Hematopoietic multipotent progenitor cell treated with erythropoietin and hydrocortisone succinate and interleukin-3 and kit ligand, for 15 days (in vitro differentiated cells): Measurements from ENCODE around the gene NCSTN.
"Not testable (repeated sequence)": the region's sequence is repeated elsewhere in the genome, so short reads cannot be mapped to it uniquely, and the experiment has no call there.

Experiments
- DNase-seq: peaks from one replicate; pipeline ENCODE4 v3.0.0-alpha.2; 2015; ENCODE audit warnings: low spot score

The NCSTN gene

GRCh38 chr1:160371756-160372155, 28.6 kb downstream of the NCSTN start:
- DNase-seq = no peak

GRCh38 chr1:160373696-160374095, 30.5 kb downstream of the NCSTN start:
- DNase-seq = no peak

GRCh38 chr1:160374306-160375110, 31.3 kb downstream of the NCSTN start:
- no peak for DNase-seq

DNA sequence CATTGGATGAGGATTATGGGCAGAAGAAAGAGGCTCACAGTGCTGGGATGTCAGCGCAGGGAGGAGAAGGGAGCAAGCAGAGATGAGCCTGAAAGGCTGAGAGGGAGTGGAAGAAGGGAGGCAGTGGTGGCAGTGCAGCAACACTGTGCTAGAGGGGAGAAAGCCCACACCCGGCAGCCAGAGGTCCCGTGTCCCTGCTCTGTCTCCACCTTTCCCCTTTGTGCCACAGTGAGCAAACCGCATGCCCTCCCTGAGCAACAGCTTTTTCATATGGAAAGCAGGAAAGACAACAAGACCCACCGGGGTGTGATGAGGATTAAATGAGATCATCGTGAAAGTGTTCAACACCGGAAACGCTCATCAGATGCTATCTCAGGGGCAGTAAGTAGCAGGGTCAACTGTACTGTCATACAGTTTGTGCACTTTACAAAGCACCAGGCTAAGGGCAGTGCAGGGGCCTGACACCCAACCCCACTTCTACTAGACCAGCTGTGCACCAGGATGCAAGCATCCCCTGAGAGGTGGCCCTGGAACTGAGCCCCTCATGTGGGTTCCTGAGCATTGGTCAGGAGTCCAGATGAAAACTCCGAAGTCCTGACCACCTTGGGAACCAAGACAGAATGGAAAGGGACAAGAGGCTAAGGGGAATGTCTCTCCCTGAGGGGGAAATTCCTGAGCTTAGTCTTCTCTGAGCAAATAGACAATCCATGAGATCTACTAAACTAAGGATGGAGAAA, 32.8 kb downstream of the NCSTN start:
- no peak for DNase-seq

- peak; percentile 62 for DNase-seq
Measured at GRCh38 chr1:160376525-160377131, 33.4 kb downstream of the NCSTN start.

DNA sequence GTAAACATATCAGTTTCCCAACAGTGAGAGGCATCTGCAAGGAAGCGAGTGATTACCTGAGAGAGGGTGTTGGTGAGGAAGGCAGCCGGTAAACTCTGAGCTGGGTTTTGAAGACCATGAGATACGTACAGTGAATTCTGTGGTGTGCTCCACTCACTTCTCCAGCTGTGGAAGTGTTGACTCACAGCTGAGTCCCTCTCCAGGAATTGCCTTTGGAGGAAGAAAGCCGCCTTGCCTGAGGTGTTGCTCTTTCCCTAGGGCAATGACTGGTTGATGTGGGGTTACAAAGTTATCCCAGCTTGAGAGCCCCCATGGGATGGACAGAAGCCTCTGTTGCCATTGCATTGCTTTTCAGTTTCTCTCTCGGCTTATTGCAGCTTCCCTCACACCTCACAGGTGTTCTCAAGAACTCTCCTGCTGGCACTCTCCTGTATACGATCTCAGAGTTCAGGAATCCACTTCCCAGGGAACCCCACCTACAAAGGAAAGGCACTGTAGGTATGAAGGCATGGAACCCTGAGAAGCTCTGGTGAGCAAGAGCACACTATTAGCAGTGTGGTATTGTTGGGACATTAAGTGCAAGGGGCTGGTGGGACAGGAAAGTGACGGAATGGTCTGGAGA, 34.5 kb downstream of the NCSTN start:
- no peak for DNase-seq

GRCh38 chr1:160384812-160385211, 41.6 kb downstream of the NCSTN start:
- not testable (repeated sequence) for DNase-seq

GRCh38 chr1:160388406-160388805, 45.2 kb downstream of the NCSTN start:
- not testable (repeated sequence) for DNase-seq

DNA sequence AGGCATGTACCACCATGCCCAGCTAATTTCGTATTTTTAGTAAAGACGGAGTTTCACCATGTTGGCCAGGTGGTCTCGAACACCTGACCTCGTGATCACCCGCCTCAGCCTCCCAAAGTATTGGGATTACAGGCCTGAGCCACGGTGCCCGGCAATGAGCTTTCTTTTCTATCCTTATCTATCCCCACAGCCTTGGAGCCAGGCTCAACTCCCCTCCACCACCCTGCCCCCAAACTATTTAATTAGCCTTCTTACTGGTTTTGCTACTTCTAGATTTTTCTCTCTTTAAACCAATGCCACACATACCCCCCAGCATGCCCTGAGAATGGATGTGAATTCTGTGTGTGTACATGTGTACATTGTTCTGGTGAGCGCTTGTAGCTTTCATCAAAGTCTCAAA, 51.5 kb downstream of the NCSTN start:
- DNase-seq = no peak

DNA sequence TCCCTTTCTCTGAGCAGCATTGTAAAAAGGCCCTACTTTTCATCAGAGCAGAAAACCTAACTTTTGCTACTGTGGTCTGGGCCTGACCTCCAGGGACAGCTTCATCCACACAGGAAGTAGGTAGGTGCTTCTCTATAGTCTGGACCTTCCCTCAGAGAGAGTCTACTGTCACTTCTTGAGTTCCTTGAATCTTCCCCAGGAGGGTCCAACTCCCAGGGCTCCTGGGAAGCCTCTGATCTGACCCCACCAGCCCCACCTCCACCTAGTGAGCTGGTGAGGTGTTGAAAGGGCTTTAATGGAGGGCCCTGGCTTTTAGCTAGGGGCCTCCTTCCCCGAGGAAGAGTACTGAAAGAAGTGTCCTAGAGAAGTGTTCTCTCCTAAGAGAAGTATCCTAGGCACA, 54.5 kb downstream of the NCSTN start:
- DNase-seq = no peak

DNA sequence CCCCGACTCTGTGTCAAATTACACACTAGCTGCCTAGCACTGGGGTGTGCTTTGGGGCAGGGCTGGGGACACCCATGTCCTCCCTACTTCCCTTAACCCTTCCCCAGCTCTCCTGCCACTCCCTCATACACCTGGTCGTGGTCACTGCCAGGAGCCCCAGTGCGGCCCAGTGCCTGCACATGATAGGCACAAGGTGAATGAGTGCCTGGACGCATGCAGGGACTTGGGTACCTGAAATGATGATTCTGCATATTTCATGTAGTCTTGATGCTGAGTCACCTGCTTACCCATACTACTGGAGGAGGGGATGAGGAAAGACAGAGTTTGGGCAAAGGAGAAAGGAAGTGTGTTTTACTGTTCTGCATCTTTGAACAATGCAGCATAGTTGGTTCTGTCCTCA, 55.6 kb downstream of the NCSTN start:
- no peak for DNase-seq

GRCh38 chr1:160399544-160400222, 56.5 kb downstream of the NCSTN start:
- DNase-seq = no peak

DNA sequence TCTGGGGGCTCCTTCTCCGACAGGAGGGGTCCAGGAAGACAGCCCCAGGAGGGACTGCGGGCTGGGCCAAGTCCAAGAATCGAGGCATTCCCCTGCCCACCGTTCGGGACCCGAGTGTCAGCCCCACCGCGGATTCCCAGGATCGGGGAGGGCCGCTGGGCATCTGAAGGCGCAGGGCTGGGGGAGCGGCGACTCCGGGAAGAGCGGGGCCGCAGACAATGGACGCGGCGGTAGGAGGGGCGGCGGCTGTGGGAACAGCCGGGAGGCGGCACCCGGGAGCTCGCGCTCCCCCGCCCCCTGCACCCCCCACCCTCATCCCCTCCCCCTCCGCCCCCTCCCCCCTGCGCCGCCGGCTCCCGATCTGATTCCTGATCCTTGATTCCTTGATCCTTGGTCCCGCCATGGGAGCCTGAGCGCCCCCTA, 57.1 kb downstream of the NCSTN start, which contains the start of gene VANGL2:
TSS of gene VANGL2 (plus strand) at position 342 of the 423 bp plus-strand sequence. CDS start 15,274 bp downstream, outside the sequence.
- no peak for DNase-seq

GRCh38 chr1:160400646-160401486, 57.7 kb downstream of the NCSTN start:
- no peak for DNase-seq

DNA sequence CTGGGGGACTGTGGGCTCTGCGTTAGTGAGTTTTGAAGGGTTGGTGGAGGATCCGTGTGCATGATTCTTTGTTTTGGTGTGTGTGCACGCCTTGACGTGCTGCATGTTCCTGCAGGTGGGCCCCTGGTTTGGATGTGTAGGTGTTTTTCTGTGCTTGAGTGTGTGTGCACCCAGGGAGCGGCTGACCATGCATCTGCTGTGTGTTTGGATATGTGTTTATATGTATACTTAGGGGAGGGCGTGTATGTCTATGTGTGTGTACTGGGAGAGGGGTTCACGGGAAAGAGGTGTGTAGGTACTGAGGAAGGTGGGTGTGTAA, 58.3 kb downstream of the NCSTN start:
- DNase-seq = no peak

DNA sequence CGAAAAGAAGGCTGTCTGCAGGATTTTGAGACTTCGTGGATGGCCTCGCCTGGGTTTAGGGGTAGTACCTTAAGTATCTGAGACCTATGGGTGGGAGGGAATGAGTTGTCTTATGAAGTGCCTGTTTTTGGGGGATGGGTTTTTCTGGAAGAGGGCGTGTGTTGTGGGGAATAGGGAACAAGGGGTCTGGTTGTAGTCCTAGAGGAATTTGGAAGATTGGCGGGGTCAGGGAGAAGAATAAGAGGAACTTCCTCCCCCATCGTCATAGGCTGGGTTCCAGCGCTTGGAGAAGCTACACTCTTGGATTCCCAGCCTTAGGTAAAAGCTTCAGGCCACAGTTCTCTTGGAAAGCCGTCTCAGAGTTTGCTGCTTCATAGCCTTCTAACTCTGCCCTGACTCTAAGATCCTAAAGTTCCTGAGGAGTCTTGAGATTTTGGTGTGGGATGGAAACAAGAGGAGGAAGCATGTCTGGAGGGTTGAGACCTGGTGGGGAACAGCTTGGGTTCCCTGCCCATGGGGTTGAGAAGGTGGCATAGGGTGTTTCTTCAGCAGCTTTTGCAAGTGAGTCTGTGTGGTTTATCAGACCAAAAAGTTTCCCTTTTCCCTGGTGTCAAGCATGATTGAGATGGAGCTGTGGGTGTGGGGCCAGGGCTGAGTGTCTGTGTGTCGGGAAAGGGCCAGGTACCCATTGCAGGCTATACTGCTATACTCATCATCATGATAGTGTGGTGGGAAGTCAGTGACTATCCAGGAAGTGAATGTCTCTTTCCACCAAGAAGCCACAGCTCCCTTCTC, 59.0 kb downstream of the NCSTN start:
- DNase-seq = no peak

GRCh38 chr1:160403244-160403643, 60.1 kb downstream of the NCSTN start:
- no peak for DNase-seq

DNA sequence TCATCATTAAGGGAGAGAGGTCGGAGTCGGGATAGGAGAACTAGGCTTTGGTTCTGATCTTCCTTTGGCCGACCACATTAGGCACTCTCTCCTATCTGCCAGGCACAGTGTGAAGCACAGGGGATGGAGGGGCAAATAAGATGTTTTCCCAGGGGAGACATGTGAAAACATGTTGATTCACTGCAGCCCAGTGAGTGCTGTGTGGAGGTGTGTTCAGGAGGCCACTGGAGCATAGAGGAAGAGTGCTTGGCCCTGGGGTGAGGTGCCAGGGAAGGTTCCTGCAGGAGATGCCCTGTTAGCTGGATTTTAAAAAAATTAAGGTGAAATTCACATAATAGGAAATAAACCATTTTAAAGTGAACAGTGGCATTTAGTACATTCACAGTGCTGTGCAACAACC, 60.9 kb downstream of the NCSTN start:
- DNase-seq = no peak

DNA sequence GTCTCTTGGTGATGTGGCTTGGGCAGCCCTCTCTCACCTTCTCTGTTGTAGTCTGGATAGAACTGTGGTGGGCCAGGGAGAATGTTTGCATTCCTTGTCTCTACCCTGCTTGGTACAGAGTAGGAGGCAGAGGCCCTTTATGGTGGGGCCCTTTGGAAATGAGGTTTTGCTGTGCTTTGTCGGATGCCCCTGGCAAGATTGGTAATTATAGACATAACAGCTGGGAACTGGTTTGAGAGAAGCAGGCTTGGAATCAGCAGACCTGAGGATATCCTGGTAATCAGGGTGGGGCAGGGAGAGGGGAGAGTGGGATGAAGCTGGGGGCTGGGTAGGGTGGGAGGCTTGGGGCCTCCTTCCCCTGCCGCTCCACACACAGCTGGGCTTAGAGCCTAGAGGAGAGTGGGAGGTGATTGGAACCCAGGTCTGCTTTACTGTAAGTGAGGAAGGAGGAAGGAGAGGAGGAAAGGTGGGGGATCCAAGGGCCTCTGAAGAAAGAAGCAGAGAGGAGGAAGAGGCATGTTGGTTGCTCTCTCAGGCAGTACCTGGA, 62.2 kb downstream of the NCSTN start:
- no peak for DNase-seq
